GM12801 (cell line): ENCODE results near the gene PFAS.

Experiments
- CTCF ChIP-seq: IDR thresholded peaks from one replicate; pipeline ENCODE4 v1.5.1; 2011; ENCODE audit warnings: control low read depth; ENCODE audit not compliant: insufficient read length; ENCODE audit errors: extremely low read depth

Gene PFAS

GRCh38 chr17:8255499-8255898 is 6.4 kb downstream of the PFAS start:
- no peak for TF ChIP-seq CTCF

GRCh38 chr17:8256291-8256690 is 7.2 kb downstream of the PFAS start:
- no peak for TF ChIP-seq CTCF

GRCh38 chr17:8256691-8257090 is 7.6 kb downstream of the PFAS start:
- no peak for TF ChIP-seq CTCF

GRCh38 chr17:8257801-8258200 is 8.7 kb downstream of the PFAS start:
- TF ChIP-seq CTCF = no peak

GRCh38 chr17:8264320-8264719 is 15.2 kb downstream of the PFAS start:
- no peak for TF ChIP-seq CTCF

- no peak for TF ChIP-seq CTCF
Observed at GRCh38 chr17:8264836-8265542, 15.9 kb downstream of the PFAS start.

- TF ChIP-seq CTCF = no peak
Observed at GRCh38 chr17:8266648-8267479, 17.8 kb downstream of the PFAS start.
